Right lobe of liver (tissue), 6 donors: ENCODE data around the gene EEF1AKMT3. TPM values are rescaled to one million over a fixed set of nuclear protein-coding genes. Genes with fewer than 3 reads are reported as not detected.

Experiments
- ATAC-seq, 4 donors: fragments of 200-7000 bp; cut with Tn5 transposase; one replicate each; pipeline ENCODE4 v1.9.1; 2020; ENCODE audit warnings: mild to moderate bottlenecking in 4 of 4, moderate library complexity in 4 of 4
- DNase-seq, 3 donors: peaks; one replicate each; pipeline ENCODE4 v3.0.0-alpha.2; 2020
- H3K27ac ChIP-seq, 3 donors: fragments of 200-600 bp; one replicate each; pipeline ENCODE4 v1.8.0; 2022
- H3K27me3 ChIP-seq, 2 donors: fragments of 200-600 bp; one replicate each; pipeline ENCODE4 v1.8.0; 2022
- H3K36me3 ChIP-seq, 4 donors: fragments of 200-600 bp; sonication (generic) in 1 of 4; one replicate each; pipeline versions ENCODE4 v1.5.1 to v1.8.0; 2017 to 2022; ENCODE audit warnings: control low read depth in 1 of 4
- H3K4me1 ChIP-seq, 4 donors: fragments of 200-600 bp; sonication (generic) in 1 of 4; one replicate each; pipeline versions ENCODE4 v1.5.1 to v1.8.0; 2017 to 2022; ENCODE audit warnings: control low read depth in 1 of 4
- H3K4me3 ChIP-seq, 3 donors: fragments of 200-600 bp; one replicate each; pipeline ENCODE4 v1.8.0; 2022
- H3K9me3 ChIP-seq, 4 donors: fragments of 200-600 bp; sonication (generic) in 1 of 4; one replicate each; pipeline versions ENCODE4 v1.5.1 to v1.8.0; 2017 to 2022; ENCODE audit warnings: control low read depth in 1 of 4
- POLR2A ChIP-seq: fragments of 450-650 bp; IDR thresholded peaks from one replicate; pipeline ENCODE4 v1.6.1; 2017; ENCODE audit warnings: antibody characterized with exemption, mild to moderate bottlenecking
- WGBS: methylation state at CpG from one replicate; pipeline ENCODE4 v1.1.6; 2018; ENCODE audit warnings: low coverage, low lambda C conversion rate; ENCODE audit not compliant: insufficient coverage; ENCODE audit errors: missing lambda C conversion rate; 5-methylcytosine and 5-hydroxymethylcytosine counted together
- intact Hi-C, 2 donors: fragments of 100-400 bp; cut with DNase I; formaldehyde crosslinking; loops; one replicate each; pipeline versions ENCODE4 v1.11.2 to v1.14.1; 2022
- total RNA-seq, 6 experiments: library from RNA; depleted of rRNA in 2 of 6; stranded (reverse); fragments of >200 nt in 2 of 6; fragmentation: NEBNext Ultra II Directional in 3 of 6; extraction: Animal tissue kit (Norgen Biotek cat#: 25700) in 3 of 6; gene quantifications; one replicate each; pipeline versions ENCODE4 v1.1.0 to v1.2.4, GENCODE V29; 2016 to 2023
- TF ChIP-seq, protein P1 (sequence below), 4 donors: fragments of 200-600 bp in 3 of 4; fragments of 450-650 bp in 1 of 4; IDR thresholded peaks; one replicate each; pipeline versions ENCODE4 v1.5.1 to v1.8.0; 2016 to 2022; ENCODE audit warnings: antibody characterized with exemption in 4 of 4, mild to moderate bottlenecking in 2 of 4
- donor health status: DM: no; HTN: yes; CAD: no.
- donor health status: DM: no; HTN: no; CAD: no.
- donor health status: DM: no; HTN: no; CAD: no.
- donor health status: DM: no; HTN: yes; CAD: no.
- donor health status: DM: no; HTN: yes; CAD: no.

Gene EEF1AKMT3
- total RNA-seq, 6 experiments from 2014 or later = 3.2 to 5.5 (median 3.7) TPM

- no peak overlapping the region for H3K4me3 ChIP-seq
- no peaks in the 10 kb centered on the region for H3K9me3 ChIP-seq
- ATAC-seq (no peak), DNase-seq (no peak)
- 87% methylated on average over 5 of the region's 14 CpGs for WGBS
- H3K27ac ChIP-seq = no peak overlapping the region
- peaks cover 0 to 25% (median 0%) of the 10 kb centered on the region in 4 donors for H3K4me1 ChIP-seq
- peaks cover 0 to 33% (median 5%) of the 10 kb centered on the region in 4 donors for H3K36me3 ChIP-seq
- intact Hi-C loops = no loop called here
- no peaks in the 10 kb centered on the region for H3K27me3 ChIP-seq
- TF ChIP-seq POLR2A = no peak
- TF ChIP-seq, protein P1, sequence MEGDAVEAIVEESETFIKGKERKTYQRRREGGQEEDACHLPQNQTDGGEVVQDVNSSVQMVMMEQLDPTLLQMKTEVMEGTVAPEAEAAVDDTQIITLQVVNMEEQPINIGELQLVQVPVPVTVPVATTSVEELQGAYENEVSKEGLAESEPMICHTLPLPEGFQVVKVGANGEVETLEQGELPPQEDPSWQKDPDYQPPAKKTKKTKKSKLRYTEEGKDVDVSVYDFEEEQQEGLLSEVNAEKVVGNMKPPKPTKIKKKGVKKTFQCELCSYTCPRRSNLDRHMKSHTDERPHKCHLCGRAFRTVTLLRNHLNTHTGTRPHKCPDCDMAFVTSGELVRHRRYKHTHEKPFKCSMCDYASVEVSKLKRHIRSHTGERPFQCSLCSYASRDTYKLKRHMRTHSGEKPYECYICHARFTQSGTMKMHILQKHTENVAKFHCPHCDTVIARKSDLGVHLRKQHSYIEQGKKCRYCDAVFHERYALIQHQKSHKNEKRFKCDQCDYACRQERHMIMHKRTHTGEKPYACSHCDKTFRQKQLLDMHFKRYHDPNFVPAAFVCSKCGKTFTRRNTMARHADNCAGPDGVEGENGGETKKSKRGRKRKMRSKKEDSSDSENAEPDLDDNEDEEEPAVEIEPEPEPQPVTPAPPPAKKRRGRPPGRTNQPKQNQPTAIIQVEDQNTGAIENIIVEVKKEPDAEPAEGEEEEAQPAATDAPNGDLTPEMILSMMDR (IDR thresholded peaks at IDR 0.05) = no peak
Observed at GRCh38 chr12:57813111-57813970, 40.9 kb downstream of the EEF1AKMT3 start.

- Histone ChIP-seq H3K27me3 (no peaks in the 10 kb centered on the region), H3K27ac (no peak overlapping the region), H3K4me3 (no peak overlapping the region), H3K36me3 (peaks cover 0 to 25% (median 1%) of the 10 kb centered on the region in 4 donors), H3K4me1 (peaks cover 0 to 29% (median 0%) of the 10 kb centered on the region in 4 donors), H3K9me3 (no peaks in the 10 kb centered on the region)
- 60% methylated on average over 12 of the region's 17 CpGs for WGBS
- intact Hi-C loops = no loop called here
- TF ChIP-seq POLR2A = no peak
- TF ChIP-seq, protein P1 (IDR thresholded peaks at IDR 0.05) = no peak
- DNase-seq (no peak), ATAC-seq (peak; percentile 61 to 78 (median 66))
Observed at GRCh38 chr12:57813971-57814772, 41.8 kb downstream of the EEF1AKMT3 start.

- TF ChIP-seq POLR2A = no peak
- TF ChIP-seq, protein P1 (IDR thresholded peaks at IDR 0.05) = no peak
- 76% methylated on average over 5 of the region's 13 CpGs for WGBS
- H3K4me1 ChIP-seq = peaks cover 0 to 40% (median 0%) of the 10 kb centered on the region in 4 donors
- DNase-seq = no peak
- intact Hi-C loops = no loop called here
- peak in 1 of 4 donors; percentile 3 for ATAC-seq
- H3K9me3 ChIP-seq = no peaks in the 10 kb centered on the region
- H3K27ac ChIP-seq = no peak overlapping the region
- H3K36me3 ChIP-seq = peaks cover 0 to 13% (median 0%) of the 10 kb centered on the region in 4 donors
- H3K4me3 ChIP-seq = no peak overlapping the region
- no peaks in the 10 kb centered on the region for H3K27me3 ChIP-seq
Observed at GRCh38 chr12:57815177-57816000, 43.0 kb downstream of the EEF1AKMT3 start.
